Endothelial cell of umbilical vein (primary cell): ENCODE data around the gene SPOUT1. TPM values are rescaled to one million over a fixed set of nuclear protein-coding genes. Genes with fewer than 3 reads are reported as not detected.

ENCODE experiments used
- BruUV-seq: library from RNA; stranded (reverse); fragments of 400-500 nt; replicated peaks from 2 replicates; lab custom pipeline; 2021; lab: Mats Ljungman, UMichigan
- CTCF ChIA-PET: fragments of 300-600, 350-600 bp; sonication (Branson Sonifier 250); formaldehyde crosslinking; loops from one replicate; lab custom pipeline; 2021; ENCODE audit warnings: antibody characterized with exemption, inconsistent platforms; lab: Charles Lee
- POLR2A ChIA-PET: fragments of 300-600, 350-600 bp; sonication (Branson Sonifier 250); formaldehyde crosslinking; loops from one replicate; lab custom pipeline; 2021; ENCODE audit warnings: antibody characterized with exemption, inconsistent platforms; lab: Charles Lee
- DNase-seq: peaks from one replicate; pipeline ENCODE4 v3.0.0-alpha.2; 2011; ENCODE audit warnings: low read depth, low spot score
- FAIRE-seq: peaks from 2 replicates; lab custom pipeline; 2011; peaks lifted over from hg19 to GRCh38; lab: Jason Lieb, UNC
- H2AFZ ChIP-seq: 2 replicates; pipeline ENCODE4 v1.6.0; 2012; ENCODE audit warnings: low read depth, low read length, control low read depth, inconsistent platforms
- H3K27ac ChIP-seq: 2 replicates; pipeline ENCODE4 v1.5.1; 2011; ENCODE audit warnings: low read depth, mild to moderate bottlenecking, control low read depth, low read length, moderate library complexity; ENCODE audit not compliant: insufficient read depth
- H3K27me3 ChIP-seq, 2 experiments: 2 replicates each; pipeline versions ENCODE4 v1.6.0 to v1.6.1; 2011; ENCODE audit warnings: low read length in 2 of 2, mixed read lengths in 1 of 2; ENCODE audit not compliant: control insufficient read depth in 2 of 2, insufficient read depth in 2 of 2
- H3K36me3 ChIP-seq, 2 experiments: 2 replicates in 1 of 2; 3 replicates in 1 of 2; pipeline ENCODE4 v1.5.1; 2011; ENCODE audit warnings: low read length in 2 of 2, mild to moderate bottlenecking in 1 of 2, moderate library complexity in 1 of 2; ENCODE audit not compliant: control insufficient read depth in 2 of 2, insufficient read depth in 2 of 2; ENCODE audit errors: extremely low read depth in 1 of 2
- H3K4me1 ChIP-seq: 3 replicates; pipeline ENCODE4 v1.5.1; 2011; ENCODE audit warnings: mild to moderate bottlenecking, low read length; ENCODE audit not compliant: control insufficient read depth, insufficient read depth; ENCODE audit errors: extremely low read depth
- H3K4me2 ChIP-seq: 2 replicates; pipeline ENCODE4 v1.6.1; 2011; ENCODE audit warnings: low read length, control low read depth, mixed read lengths; ENCODE audit not compliant: insufficient read depth
- H3K4me3 ChIP-seq, 3 experiments: fragments of 200-600 bp in 1 of 3; sonication (generic), shearing (Covaris generic) in 1 of 3; replicated peaks in 1 of 3; 2 replicates each; pipeline ENCODE4 v1.5.1; 2011 to 2016; ENCODE audit warnings: control low read depth in 3 of 3, low read length in 3 of 3, mild to moderate bottlenecking in 2 of 3, inconsistent platforms in 1 of 3, low read depth in 1 of 3, moderate library complexity in 1 of 3; ENCODE audit not compliant: insufficient read depth in 1 of 3
- H3K79me2 ChIP-seq: 2 replicates; pipeline ENCODE4 v1.6.0; 2012; ENCODE audit warnings: low read length, inconsistent platforms; ENCODE audit not compliant: control insufficient read depth, insufficient read depth
- H3K9ac ChIP-seq: replicated peaks from 2 replicates; pipeline ENCODE3; 2011; ENCODE audit warnings: low read length, control low read depth; ENCODE audit not compliant: insufficient read depth; ENCODE audit errors: extremely low read depth
- H3K9me1 ChIP-seq: replicated peaks from 3 replicates; pipeline ENCODE4 v1.6.0; 2011; ENCODE audit warnings: mild to moderate bottlenecking, low read length; ENCODE audit not compliant: control insufficient read depth, insufficient read depth; ENCODE audit errors: extremely low read depth
- H3K9me3 ChIP-seq: replicated peaks from 2 replicates; pipeline ENCODE4 v1.5.1; 2012; ENCODE audit warnings: low read length, inconsistent platforms; ENCODE audit not compliant: control insufficient read depth, insufficient read depth
- H4K20me1 ChIP-seq: replicated peaks from 2 replicates; pipeline ENCODE3; 2011; ENCODE audit warnings: mild to moderate bottlenecking, low read length; ENCODE audit not compliant: control insufficient read depth, insufficient read depth; ENCODE audit errors: extremely low read depth
- FOS ChIP-seq: IDR thresholded peaks from 2 replicates; pipeline ENCODE4 v1.6.1; 2011; ENCODE audit warnings: mild to moderate bottlenecking, low read length, moderate library complexity, borderline replicate concordance; ENCODE audit not compliant: insufficient read depth
- GATA2 ChIP-seq: IDR thresholded peaks from 2 replicates; pipeline ENCODE4 v1.7.0; 2011; ENCODE audit warnings: low read depth, mild to moderate bottlenecking, moderate library complexity, mixed read lengths, low read length; ENCODE audit not compliant: insufficient read length, insufficient read depth
- POLR2A ChIP-seq: IDR thresholded peaks from 2 replicates; pipeline ENCODE4 v1.6.1; 2012; ENCODE audit warnings: low read depth, mild to moderate bottlenecking, control low read depth, low read length
- dilution Hi-C: fragments of 300-500 bp; cut with MboI; formaldehyde crosslinking; loops from one replicate; pipeline ENCODE4 v1.15.0; 2019; ENCODE audit warnings: low sequenced_read_pairs; ENCODE audit not compliant: extremely low pct_ligation_motif_present
- intact Hi-C: fragments of 100-400 bp; cut with micrococcal nuclease; formaldehyde crosslinking; loops from one replicate; pipeline ENCODE4 v1.10.0; 2022
- polyA plus RNA-seq, 4 experiments: library from polyadenylated mRNA; depleted of rRNA in 3 of 4; stranded (reverse) in 3 of 4; unstranded in 1 of 4; fragments of >200 nt; gene quantifications; 2 replicates each; pipeline versions ENCODE4 v1.2.1 to v1.2.3, GENCODE V29; 2011 to 2012; ENCODE audit warnings: missing spikeins in 1 of 4
- total RNA-seq: library from RNA; stranded (reverse); gene quantifications from 2 replicates; pipeline ENCODE4 v1.2.3, GENCODE V29; 2021
- TF ChIP-seq, protein P1 (sequence below), 2 donors: IDR thresholded peaks; 1 replicate in 1 of 2; 2 replicates in 1 of 2; pipeline ENCODE4 v1.5.1; 2011; ENCODE audit warnings: low read length in 2 of 2, mild to moderate bottlenecking in 2 of 2, moderate library complexity in 2 of 2, control low read depth in 1 of 2, inconsistent platforms in 1 of 2, low read depth in 1 of 2; ENCODE audit not compliant: insufficient read depth in 1 of 2; ENCODE audit errors: extremely low read depth in 1 of 2

SPOUT1 gene
- total and polyA plus RNA-seq, 2 donors (not counting 3 experiments of a cell fraction or from before 2014, with no cell fraction given) = 50.4 to 51.6 TPM

DNA sequence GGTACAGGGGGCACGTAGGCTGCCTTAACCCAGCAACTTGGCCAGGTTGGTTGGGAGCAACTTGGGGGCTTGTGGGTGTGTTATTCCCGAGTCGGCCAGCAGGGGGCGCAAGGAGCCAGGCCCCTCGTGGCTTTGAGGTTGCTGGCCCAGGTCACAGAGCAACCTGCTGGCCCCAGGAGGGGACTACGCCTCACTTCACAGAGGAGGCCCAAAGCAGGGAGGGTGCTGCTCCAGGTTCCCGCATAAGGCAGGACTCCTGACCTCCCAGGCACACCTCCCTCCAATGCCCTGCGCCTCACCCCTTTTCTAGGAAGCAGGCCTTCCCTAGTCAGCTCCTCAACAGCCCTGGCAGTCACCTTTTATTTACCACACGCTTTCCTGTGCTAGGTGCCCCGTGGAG lies 34.1 kb upstream of the SPOUT1 start:
- DNase-seq (peak; percentile 69), FAIRE-seq (peak; percentile 85)
- Histone ChIP-seq H3K4me3 (no peak overlapping the region), H2AFZ (no peak overlapping the region), H3K27me3 (no peaks in the 10 kb centered on the region), H3K4me1 (no peaks in the 10 kb centered on the region), H3K9me1 (no peaks in the 10 kb centered on the region), H3K27ac (no peak overlapping the region), H3K9ac (no peak overlapping the region), H3K79me2 (no peaks in the 10 kb centered on the region), H4K20me1 (no peaks in the 10 kb centered on the region), H3K36me3 (no peaks in the 10 kb centered on the region), H3K4me2 (no peak overlapping the region), H3K9me3 (no peaks in the 10 kb centered on the region)
- no TSS peak for BruUV-seq
- dilution Hi-C loops = no loop called here
- ChIA-PET CTCF (interaction anchor here (0.6 to 8.9 kb wide), 17 partner anchors 11 to 293 kb away, joined by 3 to 146 read pairs (median 3); partner anchors contain the start of genes ENDOG, PHYHD1 and SH3GLB2), POLR2A (interaction anchor here (0.6 kb wide), 1 partner anchor 63 kb away, joined by 3 read pairs; no protein-coding TSS in a partner anchor)
- intact Hi-C loops = loop anchor here (1.0 to 5.0 kb wide), 3 partner anchors 19 to 144 kb away; partner anchors contain the start of gene LRRC8A
- no peak for TF ChIP-seq FOS
- TF ChIP-seq, protein P1, sequence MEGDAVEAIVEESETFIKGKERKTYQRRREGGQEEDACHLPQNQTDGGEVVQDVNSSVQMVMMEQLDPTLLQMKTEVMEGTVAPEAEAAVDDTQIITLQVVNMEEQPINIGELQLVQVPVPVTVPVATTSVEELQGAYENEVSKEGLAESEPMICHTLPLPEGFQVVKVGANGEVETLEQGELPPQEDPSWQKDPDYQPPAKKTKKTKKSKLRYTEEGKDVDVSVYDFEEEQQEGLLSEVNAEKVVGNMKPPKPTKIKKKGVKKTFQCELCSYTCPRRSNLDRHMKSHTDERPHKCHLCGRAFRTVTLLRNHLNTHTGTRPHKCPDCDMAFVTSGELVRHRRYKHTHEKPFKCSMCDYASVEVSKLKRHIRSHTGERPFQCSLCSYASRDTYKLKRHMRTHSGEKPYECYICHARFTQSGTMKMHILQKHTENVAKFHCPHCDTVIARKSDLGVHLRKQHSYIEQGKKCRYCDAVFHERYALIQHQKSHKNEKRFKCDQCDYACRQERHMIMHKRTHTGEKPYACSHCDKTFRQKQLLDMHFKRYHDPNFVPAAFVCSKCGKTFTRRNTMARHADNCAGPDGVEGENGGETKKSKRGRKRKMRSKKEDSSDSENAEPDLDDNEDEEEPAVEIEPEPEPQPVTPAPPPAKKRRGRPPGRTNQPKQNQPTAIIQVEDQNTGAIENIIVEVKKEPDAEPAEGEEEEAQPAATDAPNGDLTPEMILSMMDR (IDR thresholded peaks at IDR 0.05; ENCODE audit: extremely low read depth in 1 of 2, insufficient read depth in 1 of 2, low read depth in 1 of 2, low read length in 2 of 2) = peak; percentile 73 to 97

DNA sequence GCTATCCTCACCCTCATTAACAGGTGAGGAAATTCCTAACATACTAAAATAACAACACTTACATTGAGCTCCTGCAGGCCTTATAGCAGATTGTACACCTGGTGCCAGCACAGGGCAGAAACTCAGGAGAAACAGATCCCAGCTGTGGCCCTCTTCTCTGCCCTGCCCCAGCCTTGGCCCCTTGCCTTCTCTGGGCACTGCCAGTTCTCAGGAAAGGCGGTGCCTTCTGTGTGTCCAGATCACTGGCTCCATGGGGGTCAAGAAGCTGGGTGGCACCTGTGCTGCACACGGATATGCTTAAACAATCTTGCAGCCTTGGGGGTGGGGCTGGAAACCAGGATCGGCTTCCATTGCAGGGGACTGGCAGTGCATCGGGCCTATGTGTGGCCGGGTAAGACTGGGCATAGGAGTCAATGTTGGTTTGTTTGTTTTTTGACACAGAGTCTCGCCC lies 32.8 kb upstream of the SPOUT1 start:
- no peak for FAIRE-seq
- Histone ChIP-seq H3K79me2 (no peaks in the 10 kb centered on the region), H3K27ac (no peak overlapping the region), H4K20me1 (no peaks in the 10 kb centered on the region), H3K4me1 (no peaks in the 10 kb centered on the region), H2AFZ (no peak overlapping the region), H3K4me3 (no peak overlapping the region), H3K36me3 (no peaks in the 10 kb centered on the region), H3K4me2 (no peak overlapping the region), H3K9ac (no peak overlapping the region), H3K27me3 (no peaks in the 10 kb centered on the region), H3K9me1 (no peaks in the 10 kb centered on the region), H3K9me3 (no peaks in the 10 kb centered on the region)
- ChIA-PET POLR2A (no interaction called here), CTCF (interaction anchor here (0.8 to 8.9 kb wide), 10 partner anchors 8 to 214 kb away, joined by 3 to 146 read pairs (median 4); no protein-coding TSS in a partner anchor)
- dilution Hi-C loops = no loop called here
- intact Hi-C loops = loop anchor here (5.0 kb wide), 1 partner anchor 145 kb away; no protein-coding TSS in a partner anchor
- TF ChIP-seq GATA2 (no peak), POLR2A (no peak)
- no peak for DNase-seq
- BruUV-seq = no TSS peak
